Renal pelvis (tissue), 3 donors: Measurements from ENCODE around the gene SRD5A2. TPM values are rescaled to one million over a fixed set of nuclear protein-coding genes. Genes with fewer than 3 reads are reported as not detected.

Source experiments
- polyA plus RNA-seq, 3 donors: library from polyadenylated mRNA; unstranded; fragments of 120-200 nt; gene quantifications; one replicate each; pipeline ENCODE4 v1.2.1, GENCODE V29; 2013; ENCODE audit not compliant: insufficient read length in 3 of 3

SRD5A2 gene
- polyA plus RNA-seq, 3 donors: 0.06 to 0.10 (median 0.08) TPM

Other genes with a start within 250 kb of the SRD5A2 start
- under 1 TPM; 0.14 to 0.62 (median 0.31) TPM for gene XDH, start 166.2 kb downstream of the SRD5A2 start, polyA plus RNA-seq